GM21737 (cell line): Measurements from ENCODE around the gene FOXO6.

Experiments
- ATAC-seq: cut with Tn5 transposase; IDR thresholded peaks from one replicate; pipeline ENCODE4 v1.9.1; 2021; ENCODE audit warnings: mild to moderate bottlenecking, moderate library complexity; ENCODE audit not compliant: unreplicated experiment

FOXO6 gene

DNA sequence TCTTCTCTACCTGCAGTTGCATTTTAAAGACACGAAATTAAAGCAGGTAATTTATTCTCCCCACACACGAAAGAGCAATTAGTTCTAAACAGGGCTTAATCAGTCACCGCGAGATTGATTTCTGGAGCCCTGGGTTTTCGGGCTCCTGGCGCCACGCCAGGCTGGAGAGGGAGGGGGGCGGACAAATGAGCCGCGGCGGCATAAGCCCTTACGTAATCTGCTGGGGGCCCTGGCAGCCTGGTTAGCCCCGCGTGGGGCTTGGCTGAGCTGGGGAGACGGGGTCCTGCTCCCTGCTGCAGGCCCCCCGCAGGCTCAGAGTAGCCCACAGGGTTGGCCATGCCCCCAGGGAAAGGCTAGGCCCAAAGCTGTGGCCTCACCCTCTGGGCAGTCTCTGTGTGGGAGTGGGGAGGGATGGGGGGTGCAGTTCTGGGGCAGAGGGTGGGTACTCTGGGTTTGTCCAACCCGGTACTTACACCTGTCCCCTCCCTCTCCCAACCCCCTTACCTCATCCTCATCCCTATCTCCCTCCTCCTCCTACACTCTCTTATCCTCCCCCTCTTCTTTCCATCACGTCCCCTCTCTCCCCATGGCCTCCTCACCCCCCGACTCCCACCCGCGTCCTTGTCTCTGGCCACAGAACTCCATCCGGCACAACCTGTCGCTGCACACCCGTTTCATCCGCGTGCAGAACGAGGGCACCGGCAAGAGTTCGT lies 19.9 kb downstream of the FOXO6 start:
- no peak for ATAC-seq

DNA sequence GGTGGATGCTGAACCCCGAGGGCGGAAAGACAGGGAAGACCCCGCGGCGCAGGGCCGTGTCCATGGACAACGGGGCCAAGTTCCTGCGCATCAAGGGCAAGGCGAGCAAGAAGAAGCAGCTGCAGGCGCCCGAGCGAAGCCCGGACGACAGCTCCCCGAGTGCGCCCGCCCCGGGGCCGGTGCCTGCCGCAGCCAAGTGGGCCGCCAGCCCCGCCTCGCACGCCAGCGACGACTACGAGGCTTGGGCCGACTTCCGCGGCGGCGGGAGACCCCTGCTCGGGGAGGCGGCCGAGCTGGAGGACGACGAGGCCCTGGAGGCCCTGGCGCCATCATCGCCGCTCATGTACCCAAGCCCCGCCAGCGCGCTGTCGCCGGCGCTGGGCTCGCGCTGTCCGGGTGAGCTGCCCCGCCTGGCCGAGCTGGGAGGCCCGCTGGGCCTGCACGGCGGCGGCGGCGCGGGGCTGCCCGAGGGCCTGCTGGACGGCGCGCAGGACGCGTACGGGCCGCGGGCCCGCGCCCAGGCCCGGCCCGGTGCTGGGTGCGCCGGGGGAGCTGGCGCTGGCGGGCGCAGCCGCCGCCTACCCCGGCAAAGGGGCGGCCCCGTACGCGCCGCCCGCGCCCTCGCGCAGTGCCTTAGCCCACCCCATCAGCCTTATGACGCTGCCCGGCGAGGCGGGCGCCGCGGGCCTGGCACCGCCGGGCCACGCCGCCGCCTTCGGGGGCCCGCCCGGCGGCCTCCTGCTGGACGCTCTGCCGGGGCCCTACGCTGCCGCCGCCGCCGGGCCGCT lies 20.7 kb downstream of the FOXO6 start:
- no peak for ATAC-seq

DNA sequence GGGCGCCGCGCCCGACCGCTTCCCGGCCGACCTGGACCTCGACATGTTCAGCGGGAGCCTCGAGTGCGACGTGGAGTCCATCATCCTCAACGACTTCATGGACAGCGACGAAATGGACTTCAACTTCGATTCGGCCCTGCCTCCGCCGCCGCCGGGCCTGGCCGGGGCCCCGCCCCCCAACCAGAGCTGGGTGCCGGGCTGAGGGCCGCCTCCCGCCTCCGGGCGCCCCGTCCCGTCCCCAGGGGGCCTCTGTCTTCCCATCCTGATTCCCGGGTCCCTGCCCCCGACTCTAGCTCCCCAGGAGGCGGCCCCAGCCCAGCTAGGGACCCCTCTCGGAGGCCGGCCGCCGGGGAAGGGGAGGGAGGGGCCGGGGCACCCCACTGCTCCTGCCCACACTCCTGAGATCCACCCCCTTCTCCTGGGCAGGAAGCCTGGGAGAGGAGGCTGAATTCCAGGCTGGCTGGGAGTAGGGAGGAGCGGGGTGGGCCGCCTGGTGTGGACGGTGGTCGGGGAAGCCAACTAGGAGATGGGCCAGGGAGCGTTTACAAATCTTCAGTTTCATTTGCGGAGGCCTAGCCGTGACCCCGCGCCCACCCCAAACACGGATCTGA lies 21.4 kb downstream of the FOXO6 start:
- no peak for ATAC-seq

DNA sequence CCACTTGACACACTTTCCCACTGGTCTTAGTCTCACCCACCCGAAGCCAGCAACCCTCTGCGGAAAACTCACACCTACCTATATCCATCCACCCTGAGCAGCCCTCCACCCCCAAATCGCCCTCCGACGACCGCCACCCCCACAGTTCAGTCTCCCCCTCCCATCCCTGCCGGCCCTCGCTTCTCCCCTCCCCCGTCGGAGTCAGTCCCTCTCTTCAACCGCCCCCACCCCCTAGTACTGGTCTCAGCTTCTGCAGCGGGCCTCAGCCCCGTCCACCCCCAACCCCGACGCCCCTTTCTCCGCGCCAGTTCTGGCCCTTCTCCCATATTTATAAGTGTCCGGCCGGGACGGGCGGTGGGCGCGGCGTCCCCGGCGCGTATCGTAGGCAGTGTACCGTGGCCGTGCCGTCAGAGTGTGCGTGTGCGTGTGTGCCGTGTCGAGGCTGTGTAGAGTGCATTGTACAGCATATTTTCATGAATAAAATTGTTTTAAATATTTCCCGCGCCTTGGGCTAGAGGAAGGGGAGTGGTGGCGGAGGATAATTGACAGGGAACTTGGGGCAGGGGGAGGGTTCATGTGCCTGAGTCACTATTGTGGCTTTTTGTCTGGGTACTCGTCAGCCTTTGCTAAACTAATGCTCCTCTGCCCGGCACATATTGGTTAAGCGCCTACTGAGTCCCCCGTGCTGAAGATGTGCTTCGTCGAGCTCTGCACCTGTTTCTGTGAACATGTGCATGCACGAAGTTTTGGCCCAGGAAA lies 22.0 kb downstream of the FOXO6 start:
- ATAC-seq: no peak

DNA sequence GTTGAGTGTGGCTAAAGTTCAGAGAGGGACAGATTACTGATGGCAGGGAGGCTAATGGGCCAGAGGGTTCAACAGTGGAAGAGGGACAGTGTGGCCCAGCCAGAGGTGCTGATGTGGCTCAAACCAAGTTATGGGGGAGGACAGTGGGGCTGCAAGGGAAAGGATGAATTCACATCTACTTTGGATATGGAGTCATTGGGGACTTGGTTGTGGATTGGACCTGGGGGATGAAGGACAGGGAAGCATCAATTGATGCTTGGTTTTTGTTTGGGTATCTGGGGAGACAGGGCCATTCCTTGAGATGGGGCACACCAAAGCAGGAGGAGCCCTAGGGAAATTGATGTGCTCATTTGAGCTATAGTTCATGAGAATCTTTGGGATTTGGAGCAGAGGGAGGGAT lies 23.3 kb downstream of the FOXO6 start:
- no peak for ATAC-seq

DNA sequence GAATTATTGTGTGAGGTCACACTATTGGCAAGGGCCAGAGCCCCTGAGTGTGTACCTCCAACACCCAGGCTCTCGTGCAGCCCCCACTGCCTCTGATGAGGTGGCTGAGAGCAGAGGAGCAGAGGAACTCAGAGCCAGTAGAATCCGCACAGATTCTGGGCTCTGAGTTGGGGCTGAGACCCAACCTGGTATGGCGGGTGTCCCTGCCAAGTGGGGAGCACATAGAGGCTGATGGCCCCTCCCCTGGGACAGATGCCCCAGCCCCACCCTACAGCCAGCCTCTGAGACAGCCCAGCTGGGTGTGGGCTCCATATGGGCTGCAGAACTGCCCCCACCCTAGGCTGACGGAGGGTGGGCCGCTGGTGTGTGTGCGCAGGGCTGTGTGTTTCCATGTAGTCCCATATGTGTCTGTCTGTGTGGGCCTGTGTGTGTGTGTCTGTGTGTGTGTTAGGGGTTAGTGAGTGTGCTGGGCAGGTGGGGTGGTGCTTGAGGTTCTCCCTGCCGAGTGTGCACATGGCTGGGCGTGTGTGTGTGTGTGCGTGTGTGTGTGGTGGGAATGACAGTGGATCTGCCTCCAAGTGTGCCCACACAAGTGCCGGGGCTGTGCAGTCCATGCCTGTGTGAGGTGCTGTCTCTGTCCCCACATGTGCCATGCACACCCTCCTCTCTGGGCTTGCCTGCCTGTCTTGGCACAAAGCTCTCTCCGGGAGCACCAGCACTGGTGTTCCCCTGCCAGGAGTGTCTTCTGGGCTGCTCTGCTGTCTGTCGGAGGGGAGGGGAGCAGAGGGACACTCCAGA lies 24.4 kb downstream of the FOXO6 start:
- no peak for ATAC-seq

DNA sequence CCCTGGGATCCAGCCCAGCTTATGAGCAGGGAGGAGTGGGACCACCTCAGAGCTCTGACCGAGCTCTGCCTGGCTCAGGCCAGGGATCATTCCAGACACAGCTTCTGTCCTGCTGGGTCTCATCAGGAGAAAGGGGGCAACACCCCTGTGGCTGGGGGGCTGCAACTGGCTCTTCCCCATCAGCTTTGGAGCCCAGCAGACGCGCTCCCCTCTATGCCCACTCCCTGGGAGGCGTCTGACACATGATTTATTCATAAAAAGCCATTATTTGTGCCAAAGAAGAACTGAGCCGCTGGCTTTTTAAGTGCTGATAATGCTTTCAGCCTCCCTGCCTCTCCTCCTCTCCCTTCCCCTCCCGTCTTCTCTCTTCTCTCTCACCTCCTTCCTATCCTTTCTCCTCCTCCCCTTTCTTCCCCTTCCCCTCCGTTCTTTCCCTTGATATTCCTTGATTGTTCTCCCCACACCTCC lies 25.0 kb downstream of the FOXO6 start:
- ATAC-seq: no peak

DNA sequence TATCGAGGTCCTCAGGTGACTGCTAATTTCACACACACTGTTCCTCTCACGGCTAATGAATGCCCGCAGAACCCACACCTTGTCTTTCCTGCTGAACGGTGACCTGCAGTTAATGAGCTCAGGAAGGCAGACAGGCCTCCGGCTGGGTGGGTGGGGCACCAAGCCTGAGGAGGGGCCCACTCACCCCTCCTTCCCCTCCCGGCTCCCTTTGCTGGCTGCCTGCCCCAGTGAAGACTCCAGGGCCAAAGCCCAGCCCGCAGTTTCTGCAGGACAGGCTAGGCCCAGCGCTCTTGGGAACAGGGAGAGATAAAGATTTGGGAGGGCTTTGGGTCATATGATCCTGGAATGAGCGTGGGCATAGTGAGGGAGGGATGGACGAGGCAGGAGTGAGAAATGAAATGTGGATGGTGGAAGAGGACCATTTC lies 26.4 kb downstream of the FOXO6 start:
- ATAC-seq: no peak

DNA sequence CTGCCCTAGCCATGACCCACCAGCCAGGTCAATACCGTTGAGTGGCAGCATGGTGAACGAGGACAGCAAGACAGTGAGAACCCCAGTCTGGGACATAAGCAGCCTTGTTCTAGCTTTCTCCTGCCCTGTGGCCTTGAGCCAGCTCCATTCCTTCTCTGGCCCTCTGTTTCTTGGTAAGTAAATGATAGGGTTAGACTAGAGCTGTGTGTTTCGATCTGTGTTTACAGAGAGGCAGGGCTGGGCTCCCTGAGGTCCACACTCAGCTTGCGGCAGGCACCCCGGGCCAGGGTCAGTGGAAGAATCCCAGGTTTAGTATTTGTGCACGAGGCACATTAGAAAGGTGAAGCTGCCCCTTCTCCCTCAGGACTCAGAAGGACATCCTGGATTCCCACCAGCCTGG lies 27.3 kb downstream of the FOXO6 start:
- ATAC-seq: no peak

DNA sequence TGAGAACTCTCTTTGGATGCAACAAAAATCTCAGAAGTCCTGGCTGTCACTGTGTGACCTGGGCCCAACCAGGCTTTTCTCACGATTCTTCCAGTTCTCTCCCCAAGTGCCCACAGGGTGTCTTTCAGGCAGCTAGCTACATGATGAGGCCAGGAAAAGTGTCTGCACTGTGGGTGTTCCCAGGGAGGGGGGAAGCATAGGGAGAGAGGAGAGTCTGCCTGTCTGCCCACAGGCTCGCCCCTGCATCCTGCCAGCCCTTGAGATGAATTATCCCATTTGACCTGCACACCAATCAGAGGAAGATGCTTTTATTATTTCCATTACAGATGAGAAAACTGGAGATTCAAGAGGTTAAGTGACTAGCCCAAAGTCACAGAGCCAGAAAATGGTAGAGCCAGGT lies 27.8 kb downstream of the FOXO6 start:
- ATAC-seq: no peak

DNA sequence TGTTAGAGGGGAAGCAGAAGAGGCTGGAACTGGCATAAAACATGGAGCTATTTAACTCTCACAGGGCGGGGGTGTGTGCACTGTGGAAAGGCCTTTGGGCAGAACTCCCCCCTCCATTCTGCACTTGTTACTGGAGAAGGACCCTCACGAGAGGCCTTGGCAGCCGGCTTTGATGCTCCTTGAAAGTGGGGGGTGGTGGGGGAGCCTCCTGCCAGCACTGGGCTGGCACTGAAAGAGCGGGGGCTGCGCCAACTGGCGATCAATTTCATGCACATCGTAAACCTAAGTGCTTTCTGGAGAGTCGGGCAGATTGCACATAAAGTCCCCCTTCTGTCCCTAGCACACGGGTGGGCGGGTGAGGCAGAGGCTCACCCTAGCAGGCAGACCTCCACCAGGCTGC lies 28.9 kb downstream of the FOXO6 start:
- no peak for ATAC-seq

DNA sequence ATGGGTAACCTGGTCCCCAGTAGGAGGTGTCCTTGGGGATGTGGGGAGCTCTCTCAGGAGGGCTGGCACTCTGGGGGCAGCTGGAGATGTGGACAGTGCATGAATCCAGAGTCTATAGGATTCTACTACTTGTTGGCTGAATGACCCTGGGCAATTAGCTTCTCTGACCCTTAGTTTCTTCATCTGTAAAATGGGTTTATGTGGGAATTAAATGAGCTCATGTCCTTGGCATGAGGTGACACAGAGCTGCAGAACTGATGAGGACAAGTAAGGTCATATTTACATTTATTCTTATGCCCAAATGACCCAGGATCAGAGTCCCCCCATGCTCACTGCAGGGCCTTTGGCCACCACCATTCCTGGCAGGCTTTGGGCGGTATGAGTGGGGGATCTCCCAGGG lies 29.3 kb downstream of the FOXO6 start:
- no peak for ATAC-seq

DNA sequence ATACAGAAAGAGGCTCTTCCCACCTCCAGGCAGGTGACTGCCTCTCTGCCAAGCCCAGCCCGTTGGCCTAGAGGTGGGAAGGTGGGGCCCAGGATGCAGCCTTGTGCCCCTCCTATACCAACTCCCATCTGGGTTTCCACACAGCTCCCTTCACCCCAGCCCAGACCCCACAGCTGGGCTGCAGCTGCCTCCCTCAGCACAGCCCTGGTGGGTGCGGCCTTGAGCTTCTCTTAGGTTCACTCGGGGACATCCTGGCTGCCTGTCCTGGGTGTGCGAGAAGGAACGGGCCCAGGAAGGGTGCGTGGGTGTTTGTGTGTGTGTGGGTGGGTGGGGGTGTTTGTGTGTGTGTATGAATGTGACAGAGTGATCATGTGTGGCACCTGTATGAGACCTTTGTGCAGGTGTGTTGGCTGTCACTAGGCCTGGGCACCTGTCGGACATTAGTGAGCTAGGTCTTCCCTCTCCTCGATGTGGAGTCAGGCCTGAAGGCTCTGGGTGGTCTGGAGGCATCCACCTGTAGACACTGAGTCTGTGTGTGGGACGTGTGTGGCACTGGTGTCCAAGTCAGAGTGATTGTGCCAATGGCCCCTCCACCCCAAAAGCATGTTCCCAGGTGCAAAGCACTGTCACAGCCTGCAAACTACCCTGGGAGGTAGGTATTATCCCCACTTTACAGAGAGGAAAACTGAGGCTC lies 30.7 kb downstream of the FOXO6 start:
- ATAC-seq: no peak

DNA sequence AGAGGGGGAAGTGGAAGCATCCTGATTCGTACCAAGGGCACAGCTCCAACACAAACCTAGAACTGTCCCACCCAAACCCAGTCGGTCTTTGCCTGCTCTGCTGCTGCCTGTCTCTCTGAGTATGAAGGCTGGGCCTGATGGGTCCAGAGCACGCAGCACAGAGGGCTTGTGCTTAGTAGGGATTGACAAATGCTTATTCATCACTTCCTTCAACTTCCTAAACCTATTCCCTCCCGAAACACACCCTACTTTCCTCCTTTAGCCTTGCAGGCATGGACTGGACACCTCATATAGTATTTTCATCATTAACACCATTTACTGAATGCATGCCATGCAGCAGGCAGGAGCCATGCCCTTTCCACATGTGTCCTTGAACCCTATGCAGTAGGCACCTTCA lies 31.3 kb downstream of the FOXO6 start:
- no peak for ATAC-seq

DNA sequence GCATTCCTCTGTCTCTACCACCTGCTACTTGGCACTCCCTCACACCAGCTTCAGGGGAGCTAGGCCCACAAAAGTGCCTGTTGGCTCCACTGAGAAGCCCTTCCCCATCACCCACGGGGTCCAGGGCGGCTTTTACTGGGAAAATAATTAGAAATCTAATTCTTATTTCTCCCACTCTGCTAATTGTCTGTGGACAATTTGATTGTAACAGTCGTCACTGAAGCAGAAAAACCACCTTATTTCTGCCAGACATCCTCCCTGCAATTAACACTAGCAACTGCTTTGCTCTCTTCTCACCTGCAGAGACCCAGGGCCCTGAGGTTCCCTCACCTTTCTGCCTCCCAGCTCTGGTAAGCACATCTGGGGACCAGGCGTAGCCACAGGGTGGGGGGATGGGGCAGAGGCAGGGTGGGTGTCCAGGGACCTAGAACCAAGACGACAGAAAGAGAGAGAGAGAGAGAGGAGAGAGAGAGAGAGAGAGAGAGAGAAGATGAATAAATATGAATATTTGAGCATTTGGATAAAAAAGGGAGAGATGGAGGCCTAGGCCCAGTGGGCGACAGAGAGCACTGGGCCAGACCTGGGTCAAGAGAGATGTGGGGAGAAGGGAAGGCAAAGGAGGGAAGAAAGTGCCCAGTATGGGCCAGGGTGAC lies 32.6 kb downstream of the FOXO6 start:
- ATAC-seq: no peak

DNA sequence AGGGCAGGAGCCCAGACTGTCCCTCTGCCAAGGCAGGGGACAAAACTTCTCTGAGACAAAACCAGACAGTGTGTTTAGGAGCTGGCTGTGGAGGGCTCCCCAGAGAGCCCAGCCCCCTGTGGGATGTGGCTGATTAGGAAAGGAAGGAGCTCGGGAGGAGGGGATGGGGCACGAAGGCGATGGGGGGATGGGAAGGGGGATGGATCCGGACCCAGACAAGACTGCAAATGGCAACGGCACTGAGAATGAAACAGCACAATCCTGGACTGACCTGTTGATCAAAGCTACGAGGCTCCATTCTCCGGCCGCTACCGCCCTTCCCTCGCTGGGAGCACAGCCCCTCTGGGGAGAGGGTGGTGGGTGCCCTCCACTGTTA lies 33.1 kb downstream of the FOXO6 start:
- ATAC-seq: no peak

DNA sequence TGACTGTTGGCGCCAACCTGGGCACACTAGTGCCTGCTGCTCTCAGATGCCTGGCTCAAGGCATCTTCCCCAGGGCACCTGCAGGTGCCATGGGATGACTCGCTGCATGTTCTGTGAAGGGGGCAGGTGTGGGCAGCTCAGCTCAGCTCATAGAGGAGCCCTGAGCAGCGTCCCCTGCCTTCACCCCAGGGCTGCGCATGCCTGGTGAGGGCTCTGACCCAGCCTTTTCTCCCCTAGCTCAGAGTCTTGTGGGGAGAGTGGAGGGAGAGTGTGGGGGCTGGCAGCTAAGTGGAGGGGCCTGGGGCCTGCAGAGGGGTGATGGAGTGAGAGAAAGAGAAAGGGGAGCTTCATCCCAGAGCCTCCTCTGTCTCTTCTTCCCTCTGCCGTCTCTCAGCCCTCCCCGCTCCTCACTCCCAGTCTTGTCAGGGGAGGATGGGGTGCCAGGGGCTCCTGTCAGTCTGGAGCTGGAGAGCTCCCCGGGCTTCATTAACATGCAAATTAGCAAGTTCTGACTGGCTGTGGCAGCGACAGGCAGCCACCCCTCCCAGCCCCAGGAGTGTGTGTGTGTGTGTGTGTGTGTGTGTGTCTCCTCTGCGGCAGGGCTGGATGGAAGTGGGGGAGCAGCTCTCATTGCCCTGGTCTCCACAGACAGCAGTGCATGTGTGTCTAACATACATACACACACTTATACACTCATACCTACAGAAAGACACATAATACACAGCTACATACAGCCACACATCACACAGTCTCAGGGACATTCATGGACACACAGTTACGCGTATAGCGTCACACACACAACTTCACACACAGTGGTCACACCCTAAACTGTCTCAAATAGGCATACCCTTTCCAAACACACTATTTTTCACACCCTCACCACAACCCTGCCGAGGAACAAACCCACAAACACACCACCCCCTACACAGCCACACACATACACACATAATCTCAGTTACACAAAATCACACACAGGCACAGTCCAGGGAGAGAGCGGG lies 34.0 kb downstream of the FOXO6 start:
- ATAC-seq: no peak

DNA sequence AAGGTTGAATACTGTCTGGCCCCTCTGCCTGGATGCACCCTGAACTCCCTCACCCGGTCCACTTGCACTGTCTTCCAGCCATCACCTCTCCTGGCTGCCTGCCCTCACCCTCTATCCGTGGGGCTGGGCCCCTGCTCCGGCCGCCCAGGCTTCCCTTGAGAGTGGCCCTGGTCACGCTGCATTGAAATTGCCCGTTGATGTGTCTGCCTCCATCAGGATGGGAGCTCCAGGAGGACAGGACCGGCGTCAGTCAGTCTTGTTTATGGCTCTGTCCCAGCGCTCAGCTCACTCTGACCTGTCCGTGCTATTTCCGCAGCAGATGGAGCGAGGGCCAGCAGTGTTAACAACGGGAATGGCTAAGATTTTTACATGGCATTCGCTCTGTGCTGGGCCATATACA lies 34.9 kb downstream of the FOXO6 start:
- no peak for ATAC-seq
